GM12864 (cell line): Measurements from ENCODE around the gene LDLRAD1.

Source experiments
- DNase-seq: peaks from one replicate; pipeline ENCODE4 v3.0.0-alpha.2; 2011; ENCODE audit warnings: low read depth
- H3K4me3 ChIP-seq: 2 replicates; pipeline ENCODE4 v1.5.1; 2011; ENCODE audit warnings: mild to moderate bottlenecking, low read depth, low read length, control low read depth
- CTCF ChIP-seq: IDR thresholded peaks from 2 replicates; pipeline ENCODE4 v1.5.1; 2011; ENCODE audit warnings: low read depth, mild to moderate bottlenecking, moderate library complexity, low read length, control low read depth, inconsistent platforms; ENCODE audit errors: missing control alignments

The LDLRAD1 gene

GRCh38 chr1:54017979-54018378 lies at the start of gene LDLRAD1:
Gene LDLRAD1, minus strand, starts transcription at chr1:54018186. Its CDS starts 74 bp downstream, at chr1:54018112.
- TF ChIP-seq CTCF, result no peak

GRCh38 chr1:54064299-54064698 lies 46.3 kb upstream of the LDLRAD1 start:
- no peak overlapping the region for H3K4me3 ChIP-seq
- DNase-seq, result no peak
- no peak for TF ChIP-seq CTCF

More at GRCh38 chr1:54017979-54018378, at the start of gene LDLRAD1:
- no peak for DNase-seq
- H3K4me3 ChIP-seq, result no peak within 1 kb of the TSS

GRCh38 chr1:54054438-54054749 lies 36.4 kb upstream of the LDLRAD1 start:
- H3K4me3 ChIP-seq, result peak overlapping the region; percentile 78
- no peak for DNase-seq
- TF ChIP-seq CTCF, result no peak

GRCh38 chr1:54053745-54054437 lies 35.9 kb upstream of the LDLRAD1 start:
- TF ChIP-seq CTCF, result no peak
- peak overlapping the region; percentile 78 for H3K4me3 ChIP-seq
- no peak for DNase-seq

GRCh38 chr1:54052934-54053744 lies 35.2 kb upstream of the LDLRAD1 start, which contains the start of the genes TCEANC2 and TMEM59:
Gene TCEANC2, plus strand, starts transcription at chr1:54053608. Its CDS starts 815 bp downstream, at chr1:54054423.
Gene TMEM59, minus strand, starts transcription at chr1:54053204. Its CDS starts 16 bp downstream, at chr1:54053188.
- TF ChIP-seq CTCF, result no peak
- peak; percentile 97 for DNase-seq
- peak within 1 kb of the TSS; percentile 78 for H3K4me3 ChIP-seq

- TF ChIP-seq CTCF, result no peak
- H3K4me3 ChIP-seq, result peak overlapping the region; percentile 78
- no peak for DNase-seq
Measured at GRCh38 chr1:54052431-54052933, 34.5 kb upstream of the LDLRAD1 start.
